T-helper 2 cell (primary cell): ENCODE data around the gene RNF26.
"Not testable (repeated sequence)": the region's sequence is repeated elsewhere in the genome, so short reads cannot be mapped to it uniquely, and the experiment has no call there.

Source experiments
- DNase-seq, 5 experiments: peaks; one replicate each; pipeline versions ENCODE4 v3.0.0 to v3.0.0-alpha.2; 2012 to 2022

Gene RNF26

DNA sequence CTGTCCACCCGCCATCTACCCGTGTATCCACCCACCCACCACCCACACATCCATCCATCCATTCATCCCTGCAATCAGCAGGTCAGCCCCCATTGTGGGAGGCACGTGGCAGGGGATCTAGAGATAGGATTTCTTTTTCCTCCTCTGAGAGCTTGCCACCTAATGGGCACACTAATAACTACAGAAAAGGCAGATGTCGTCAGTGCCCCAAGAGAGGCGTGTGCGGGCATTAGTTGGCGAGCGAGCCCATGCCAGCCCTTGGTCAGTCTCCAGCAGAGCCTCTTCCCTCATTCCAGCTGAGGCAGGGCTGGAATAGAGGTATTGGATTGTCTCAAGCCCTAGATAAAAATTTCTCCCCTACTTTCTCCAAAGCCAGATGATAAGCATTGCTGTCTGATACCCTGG lies 37.5 kb downstream of the RNF26 start:
- no peak for DNase-seq

DNA sequence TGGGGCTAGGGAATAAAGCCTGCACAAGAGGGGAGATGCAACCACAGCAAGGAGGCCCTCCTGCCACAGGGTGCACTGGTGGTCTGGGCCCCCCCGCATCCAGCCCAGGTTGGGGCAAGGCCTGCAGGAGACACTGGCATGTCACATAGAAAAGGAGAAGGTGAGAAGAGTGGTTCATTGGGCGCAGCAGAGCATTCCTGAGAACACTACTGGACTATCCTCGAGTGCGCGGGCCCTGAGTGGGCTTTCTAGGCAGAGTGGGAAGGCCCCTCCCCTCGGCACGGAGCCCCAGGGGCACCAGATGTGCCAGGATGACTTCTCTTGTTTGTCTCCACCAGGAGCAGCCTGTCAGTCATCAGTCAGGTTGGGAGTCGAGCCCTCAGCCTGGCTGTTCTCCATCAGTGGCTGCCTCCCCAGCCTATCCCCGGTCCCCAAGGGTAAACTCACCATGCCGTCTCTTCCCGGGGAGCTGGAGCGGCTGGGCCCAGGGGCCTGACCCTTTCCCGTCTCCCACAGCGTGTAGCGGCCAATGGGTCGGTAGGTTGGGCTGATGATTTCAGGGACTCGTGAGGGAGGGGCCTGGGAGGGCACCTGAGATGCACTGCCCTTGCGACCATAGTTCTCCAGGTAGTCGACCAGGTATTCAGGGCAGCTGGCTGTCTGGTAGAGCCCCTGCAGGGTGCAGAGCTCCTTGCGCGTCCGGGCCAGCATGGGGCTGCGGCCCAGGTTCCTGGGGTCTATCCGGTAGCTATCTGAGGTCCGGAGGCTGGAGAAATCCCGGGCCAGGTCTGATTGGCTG lies 38.1 kb downstream of the RNF26 start:
- DNase-seq, result no peak

DNA sequence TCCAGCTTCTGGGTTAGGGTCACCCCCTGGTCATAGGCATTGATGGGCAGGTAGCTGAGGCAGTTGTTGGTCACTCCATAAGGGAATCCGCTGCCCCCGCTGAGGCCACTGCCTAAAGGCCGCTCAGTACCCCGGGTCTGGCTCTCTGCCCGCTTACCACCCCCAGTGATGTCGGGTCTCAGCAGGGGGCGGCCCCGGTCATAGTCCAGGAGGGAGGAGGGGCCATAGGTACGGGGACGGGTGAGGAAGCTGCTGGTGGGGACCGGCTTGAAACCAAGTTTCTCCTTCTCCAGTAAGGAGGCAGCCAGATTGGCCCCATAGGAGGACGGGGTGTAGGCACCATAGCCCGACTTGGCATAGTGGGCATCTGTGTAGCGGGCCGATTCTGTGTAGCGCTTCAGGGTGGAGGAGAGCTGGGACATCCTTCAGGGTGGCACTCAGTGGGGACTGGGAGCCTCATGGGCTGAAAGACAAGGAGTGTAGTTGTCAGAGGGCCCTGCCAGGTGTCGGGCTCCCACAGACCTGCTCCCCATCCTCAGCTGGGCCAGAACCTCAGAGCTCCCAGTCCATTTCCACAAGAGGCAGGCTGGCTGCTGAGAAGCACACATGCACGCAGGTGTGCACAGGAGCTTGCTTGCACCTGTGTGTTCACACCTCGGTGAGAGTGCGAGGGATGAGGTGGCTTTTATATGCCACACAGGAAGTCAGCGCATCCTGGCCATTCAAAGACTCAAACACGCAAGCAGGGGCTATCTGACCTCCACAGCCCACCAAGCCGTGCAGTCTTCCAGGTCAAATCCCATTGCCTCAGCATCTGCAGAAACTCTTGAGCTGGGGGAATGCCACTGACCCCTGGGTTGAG lies 39.0 kb downstream of the RNF26 start:
- no peak for DNase-seq

DNA sequence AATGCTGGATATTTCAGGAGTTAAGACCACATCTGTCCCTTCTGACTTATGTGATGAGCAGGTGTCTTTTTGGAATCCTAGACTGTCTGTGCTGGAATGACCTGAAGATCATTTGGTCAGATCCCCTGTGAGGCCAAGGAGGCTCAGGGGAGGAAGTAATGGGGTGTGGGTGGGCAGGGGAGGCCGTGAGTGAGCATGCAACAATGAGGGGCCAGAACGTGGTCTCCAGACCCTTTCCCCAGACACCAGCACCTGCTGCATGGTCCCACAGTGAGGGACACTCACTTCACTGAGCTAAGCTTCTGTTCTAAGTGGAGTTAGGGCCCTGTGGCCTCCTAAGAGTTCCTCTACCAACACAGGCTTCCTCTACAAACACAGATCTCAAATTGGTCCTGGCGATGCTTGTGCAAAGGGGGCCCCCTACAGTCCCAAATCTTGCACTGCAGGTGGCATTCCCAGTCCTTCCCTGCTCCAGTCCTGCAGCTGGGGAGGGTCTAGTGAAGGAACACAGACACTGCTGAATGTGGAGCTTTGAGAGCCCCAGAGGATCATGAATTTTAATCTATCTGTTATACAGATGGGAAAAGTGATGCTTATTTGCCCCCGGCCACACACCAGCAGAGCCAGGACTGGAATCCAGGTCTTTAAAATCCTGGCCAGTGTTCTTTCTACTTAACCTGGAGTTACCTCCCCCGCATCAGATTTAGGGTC lies 39.7 kb downstream of the RNF26 start:
- peak in 2 of 5 experiments; percentile 32 to 39 for DNase-seq

- DNase-seq, result no peak
Measured at GRCh38 chr11:119374632-119375336, 40.5 kb downstream of the RNF26 start.

DNA sequence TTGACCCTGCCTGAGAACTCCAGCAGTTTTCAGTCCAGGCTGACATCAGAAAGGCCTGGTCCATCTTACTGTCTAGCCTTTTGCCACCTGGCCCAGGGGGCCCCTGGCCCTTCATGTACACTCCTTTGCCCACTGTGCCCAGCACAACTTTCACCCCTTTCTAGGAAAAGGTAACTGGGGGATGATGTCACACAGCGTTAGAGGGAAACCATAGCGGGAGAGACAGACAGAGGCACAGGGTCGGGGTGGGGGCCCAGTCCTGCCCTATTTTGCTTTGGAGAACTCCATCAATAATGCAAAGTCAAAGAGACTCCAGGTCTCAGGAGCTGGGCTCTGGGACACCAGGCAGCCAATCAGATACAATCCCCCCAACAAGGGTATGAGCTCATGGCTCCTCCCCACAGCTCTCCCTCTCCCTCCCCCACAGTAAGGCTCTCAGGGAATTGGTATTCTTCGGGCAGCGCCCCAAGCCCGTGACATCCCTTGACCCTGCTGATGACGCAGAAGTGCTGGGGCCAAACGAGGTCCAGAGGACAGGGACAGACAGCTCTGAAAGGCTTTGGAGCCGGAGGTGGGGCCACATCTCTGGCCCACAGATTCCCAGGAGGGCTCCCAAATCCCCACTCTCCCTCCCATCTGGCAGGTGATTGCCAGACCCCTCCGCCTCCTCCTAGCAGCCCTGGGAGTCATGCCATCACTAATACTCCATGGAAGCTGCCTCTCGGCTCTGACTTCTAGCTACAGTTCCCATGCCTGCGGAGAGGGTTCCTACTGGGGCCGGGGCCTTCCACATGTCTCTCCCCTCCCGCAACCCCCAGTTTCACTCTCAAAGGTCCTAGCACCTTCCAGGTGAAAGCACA lies 41.2 kb downstream of the RNF26 start:
- DNase-seq, result no peak

- DNase-seq, result no peak
Measured at GRCh38 chr11:119376197-119376847, 42.0 kb downstream of the RNF26 start.

DNA sequence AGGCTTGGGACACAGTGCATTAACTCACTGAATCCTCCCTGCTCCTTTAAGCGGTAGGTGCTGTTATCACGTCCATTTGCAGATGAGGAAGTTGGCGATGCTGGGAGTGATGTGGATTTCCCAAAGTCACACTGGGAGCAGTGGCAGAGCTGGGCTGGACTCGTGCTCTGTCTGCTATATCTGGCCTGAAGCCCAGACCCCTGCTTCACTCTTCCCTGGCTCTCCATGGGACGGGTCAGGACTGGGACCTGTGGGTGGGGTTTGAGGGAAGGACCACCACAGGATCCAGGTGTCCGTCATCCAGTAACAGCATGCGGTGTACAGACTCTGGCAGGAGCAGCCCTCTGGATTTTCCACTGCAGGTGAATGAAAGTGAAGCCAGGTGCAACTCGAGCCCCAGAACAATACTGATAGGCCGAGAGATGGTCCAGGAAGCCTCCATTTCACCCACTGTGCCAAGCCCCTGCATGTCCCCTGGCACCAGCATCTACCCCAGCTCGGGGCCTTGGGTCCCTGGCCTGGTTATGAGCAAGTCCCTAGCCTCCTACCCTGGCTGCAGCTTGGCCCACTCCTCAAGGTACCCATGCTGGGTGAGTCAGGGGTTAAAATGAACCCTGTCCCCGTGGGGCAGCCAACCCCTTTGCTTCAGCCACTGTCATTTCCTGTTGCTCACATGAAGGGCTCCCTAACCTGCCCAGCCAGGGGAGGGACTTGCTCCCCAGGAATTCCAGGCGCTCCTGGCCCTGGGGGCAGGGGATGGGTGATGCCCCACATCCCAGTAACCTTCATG lies 43.0 kb downstream of the RNF26 start:
- no peak for DNase-seq

- no peak for DNase-seq
Measured at GRCh38 chr11:119377961-119378667, 43.8 kb downstream of the RNF26 start.

DNA sequence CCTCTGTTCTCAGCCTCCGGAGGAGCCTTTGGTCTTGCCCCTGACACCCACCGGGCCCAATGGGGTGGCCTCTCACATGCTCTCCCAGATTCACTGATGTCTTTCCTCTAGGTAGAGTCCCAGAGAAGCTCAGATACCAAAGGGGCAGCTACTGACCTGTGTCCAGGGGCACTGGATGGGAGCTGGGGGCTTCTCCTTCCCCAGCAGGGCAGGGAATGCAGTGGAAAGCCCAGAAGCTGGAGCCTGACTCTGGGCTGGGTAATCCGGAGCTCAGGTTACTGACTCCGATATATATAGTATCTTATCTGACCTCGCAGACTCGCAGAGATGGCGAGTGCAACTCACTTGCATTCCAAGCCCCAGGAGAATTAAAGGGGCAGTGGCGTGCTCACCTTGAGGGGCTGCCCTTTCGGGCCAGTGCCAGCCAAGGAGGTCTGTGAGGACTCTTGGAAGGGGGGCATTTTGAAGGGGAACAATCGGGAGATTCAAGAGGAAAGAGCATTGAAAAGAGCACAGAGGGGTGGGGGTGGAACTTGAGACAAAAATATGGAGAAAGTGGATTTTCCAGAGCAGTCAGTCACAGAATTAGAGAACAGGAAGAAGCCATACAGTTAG lies 44.6 kb downstream of the RNF26 start:
- DNase-seq, result no peak

- no peak for DNase-seq
Measured at GRCh38 chr11:119380160-119380826, 46.0 kb downstream of the RNF26 start.

DNA sequence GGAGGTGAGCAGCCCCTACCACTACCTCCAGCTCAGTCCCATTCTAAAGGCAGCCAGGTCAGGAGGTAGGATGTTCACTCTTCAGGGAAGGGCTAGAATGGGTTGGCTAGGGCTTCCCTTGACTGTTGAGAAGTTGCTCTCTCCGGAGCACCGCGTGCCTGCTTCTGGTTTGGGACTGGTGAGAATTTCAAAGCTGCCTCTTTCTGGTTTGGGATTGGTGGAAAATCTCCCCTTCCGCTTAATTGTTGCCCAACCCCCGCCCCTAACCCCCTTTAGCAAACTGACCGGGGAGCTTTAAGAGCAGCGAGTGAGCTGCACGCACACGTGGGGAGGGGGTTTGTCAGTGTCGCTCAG lies 46.5 kb downstream of the RNF26 start:
- DNase-seq, result no peak

DNA sequence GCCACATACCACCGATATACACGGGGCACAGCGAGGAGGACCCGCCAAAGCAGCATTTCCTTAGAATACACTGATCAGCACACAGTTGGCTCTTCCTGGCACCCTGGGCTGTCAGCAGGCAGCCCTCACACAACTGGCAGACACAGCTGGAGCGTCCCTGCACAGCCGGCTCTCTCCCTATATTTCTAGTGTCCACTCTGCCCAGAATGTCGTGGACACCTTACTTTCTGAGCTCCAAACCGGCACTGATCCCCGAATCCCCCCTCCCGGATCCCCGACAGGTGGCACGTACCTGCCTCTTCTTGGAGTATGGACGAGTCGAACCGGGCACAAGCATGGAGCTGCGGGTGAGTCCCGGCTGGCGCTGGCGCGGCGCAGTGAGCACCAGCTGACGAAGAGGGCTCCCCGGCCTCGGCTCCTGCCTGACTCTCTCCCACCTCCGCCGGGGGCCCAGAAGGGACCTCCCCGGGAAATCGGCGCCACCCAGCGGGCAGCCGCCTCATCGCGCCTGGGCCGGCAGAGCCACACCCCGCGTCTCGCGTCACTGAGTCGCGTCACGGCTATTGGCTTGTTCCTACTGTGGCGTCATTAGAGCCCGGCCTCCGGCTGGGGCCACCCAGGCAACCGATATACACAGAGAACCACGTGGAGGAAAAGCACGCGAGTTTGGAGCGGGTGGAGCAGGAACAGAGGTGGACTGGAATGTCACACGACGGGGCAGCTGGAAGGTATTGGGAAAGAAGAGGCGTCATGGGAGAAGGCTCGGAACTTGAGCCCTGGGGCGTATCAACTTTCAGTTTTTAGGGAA lies 47.1 kb downstream of the RNF26 start, which contains the start of gene USP2:
Gene USP2 (minus strand): TSS at position 510 of the 808 bp plus-strand sequence. CDS start 8,210 bp downstream, outside the sequence.
- DNase-seq, result peak; percentile 92 to 97 (median 96)

- no peak for DNase-seq
Measured at GRCh38 chr11:119382101-119382500, 47.8 kb downstream of the RNF26 start.

DNA sequence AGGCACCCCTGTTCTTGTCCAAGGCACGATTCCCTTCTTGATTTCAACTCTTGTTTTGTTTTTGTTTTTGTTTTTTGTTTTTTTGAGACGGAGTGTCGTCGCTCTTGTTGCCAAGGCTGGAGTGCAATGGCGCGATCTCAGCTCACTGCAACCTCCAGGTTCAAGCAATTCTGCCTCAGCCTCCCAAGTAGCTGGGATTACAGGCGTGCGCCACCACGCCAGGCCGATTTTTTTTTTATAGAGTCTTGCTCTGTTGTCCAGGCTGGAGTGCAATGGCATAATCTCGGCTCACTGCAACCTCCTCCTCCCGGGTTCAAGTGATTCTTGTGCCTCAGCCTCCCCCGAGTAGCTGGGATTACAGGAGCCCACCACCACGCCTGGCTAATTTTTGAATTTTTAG lies 48.2 kb downstream of the RNF26 start:
- not testable (repeated sequence) for DNase-seq

DNA sequence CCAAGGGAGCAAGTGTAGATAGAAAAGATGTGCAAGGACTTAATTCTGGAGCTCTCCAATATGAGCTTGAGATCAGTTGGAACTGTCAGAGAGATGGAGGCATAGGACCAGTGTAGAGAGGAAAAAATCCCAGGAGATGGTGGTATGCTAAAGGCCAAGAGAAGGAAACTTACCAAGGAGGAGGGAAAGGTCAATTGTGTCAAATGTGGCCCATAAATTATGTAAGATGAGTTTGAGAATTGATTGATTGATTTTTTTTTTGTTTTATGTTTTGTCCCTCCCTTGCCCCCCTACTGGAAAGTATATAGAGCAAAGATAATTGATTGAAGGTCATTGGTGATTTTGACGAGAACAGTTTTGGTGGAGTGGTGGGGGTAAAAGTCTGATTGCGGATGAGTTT lies 50.0 kb downstream of the RNF26 start:
- DNase-seq, result no peak
